Measurements from ENCODE around the gene STAMBP. TPM values are rescaled to one million over a fixed set of nuclear protein-coding genes. Genes with fewer than 3 reads are reported as not detected.

Gene STAMBP
- polyA plus RNA-seq, 3 donors, result 26.0 to 40.8 (median 40.7) TPM

DNA sequence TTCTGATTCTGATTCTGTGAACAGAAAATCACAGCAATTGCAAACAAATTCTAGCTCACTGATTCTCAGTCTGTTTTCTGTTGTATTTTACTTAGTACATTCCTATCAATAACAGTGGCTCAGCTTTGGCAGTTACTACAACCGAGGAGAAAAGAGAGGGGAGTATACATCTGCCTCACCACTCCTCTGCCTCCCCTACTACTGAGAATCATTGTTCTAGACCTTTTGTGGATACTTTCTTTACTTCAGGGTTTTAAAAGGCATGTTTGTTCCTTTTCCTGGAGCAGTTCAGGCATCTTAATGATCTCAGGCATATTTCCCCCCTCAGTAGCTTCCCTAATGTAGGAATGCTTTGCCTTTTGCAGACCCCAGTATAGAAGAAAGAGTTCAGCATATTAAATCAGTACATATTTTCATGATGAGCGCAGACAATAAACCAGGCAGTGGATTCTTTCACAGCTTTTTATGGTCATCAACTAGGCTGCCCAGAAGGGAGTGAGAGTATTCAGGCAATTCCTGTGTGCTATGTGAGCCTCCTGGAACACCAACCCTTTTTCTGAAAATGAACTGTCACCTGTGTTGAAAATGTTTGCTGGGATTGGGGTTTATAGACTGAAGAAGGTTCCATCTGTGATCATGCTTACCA is 10.3 kb downstream of the STAMBP start:
- peak overlapping the region in 1 of 2 donors; percentile 49 for H3K27ac ChIP-seq (ENCODE audit: low read depth in 1 of 2, low read length in 2 of 2)

DNA sequence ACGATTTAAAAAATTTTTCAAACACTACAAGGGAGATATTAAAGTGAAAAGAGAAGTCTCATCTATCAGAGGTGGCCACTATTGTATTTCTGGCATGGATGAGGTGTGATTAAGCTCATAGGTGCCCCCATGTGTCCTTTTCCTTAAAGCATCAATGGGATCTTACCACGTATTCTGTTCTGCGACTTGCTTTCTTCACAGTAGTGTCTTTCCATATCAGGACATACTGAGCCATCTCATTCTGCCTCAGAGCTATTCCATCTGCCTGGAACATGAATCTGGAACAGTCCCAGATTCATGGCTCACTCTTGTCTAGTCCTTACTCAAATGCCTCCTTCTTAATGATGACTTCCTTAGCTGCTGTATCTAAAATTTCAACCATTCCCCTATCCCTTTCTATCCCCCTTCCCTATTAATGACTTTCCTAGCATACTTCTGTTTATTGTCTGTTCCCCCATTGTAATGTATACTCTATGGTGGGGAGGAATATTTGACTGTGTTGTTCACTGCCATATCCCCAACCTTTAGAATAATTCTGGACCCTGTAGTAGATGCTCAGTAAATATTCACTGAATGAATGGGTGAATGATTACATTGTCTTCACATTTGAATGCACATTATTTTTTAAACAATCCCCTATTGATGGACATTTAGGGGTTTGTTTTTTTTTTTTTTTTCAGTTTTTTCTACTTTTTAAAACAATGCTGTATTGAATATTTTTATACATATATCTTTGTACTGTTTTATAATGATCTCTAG is 11.1 kb downstream of the STAMBP start:
- Histone ChIP-seq H4K20me1 (ENCODE audit: insufficient read depth, low read length) (peaks cover 19% of the 10 kb centered on the region), H3K9me3 (replicated peaks in 1 of 2; ENCODE audit: control insufficient read depth in 1 of 2, insufficient read depth in 1 of 2, low read length in 2 of 2) (no peaks in the 10 kb centered on the region), H2AFZ (ENCODE audit: insufficient read depth, low read depth, low read length, poor library complexity, severe bottlenecking) (no peak overlapping the region), H3K79me2 (ENCODE audit: insufficient read depth, low read length) (peaks cover 32% of the 10 kb centered on the region), H3K4me1 (ENCODE audit: control insufficient read depth in 1 of 2, insufficient read depth in 2 of 2, low read length in 2 of 2) (peaks cover 11 to 17% of the 10 kb centered on the region in 2 donors), H3K27ac (ENCODE audit: low read depth in 1 of 2, low read length in 2 of 2) (no peak overlapping the region), H3K4me3 (replicated peaks in 1 of 3; ENCODE audit: low read depth in 2 of 3, low read length in 3 of 3) (no peak overlapping the region), H3K9ac (ENCODE audit: insufficient read depth, low read length, poor library complexity, severe bottlenecking) (no peak overlapping the region), H3K4me2 (replicated peaks; ENCODE audit: extremely low read depth, low read length, poor library complexity, severe bottlenecking) (no peak overlapping the region), H3K27me3 (ENCODE audit: control insufficient read depth in 2 of 2, insufficient read depth in 2 of 2, low read length in 2 of 2) (no peaks in the 10 kb centered on the region), H3K36me3 (replicated peaks in 1 of 2; ENCODE audit: control insufficient read depth in 1 of 2, insufficient read depth in 2 of 2, low read length in 2 of 2) (peaks cover 40 to 59% of the 10 kb centered on the region in 2 donors)
- Mint-ChIP-seq H3K27ac (no peak overlapping the region), H3K36me3 (peaks cover 38 to 43% of the 10 kb centered on the region in 2 donors), H3K27me3 (ENCODE audit: low read depth in 3 of 3) (no peaks in the 10 kb centered on the region), H3K9me3 (no peaks in the 10 kb centered on the region), H3K4me3 (no peak overlapping the region), H3K4me1 (peaks cover 16% of the 10 kb centered on the region)
- TF ChIP-seq, protein P1, sequence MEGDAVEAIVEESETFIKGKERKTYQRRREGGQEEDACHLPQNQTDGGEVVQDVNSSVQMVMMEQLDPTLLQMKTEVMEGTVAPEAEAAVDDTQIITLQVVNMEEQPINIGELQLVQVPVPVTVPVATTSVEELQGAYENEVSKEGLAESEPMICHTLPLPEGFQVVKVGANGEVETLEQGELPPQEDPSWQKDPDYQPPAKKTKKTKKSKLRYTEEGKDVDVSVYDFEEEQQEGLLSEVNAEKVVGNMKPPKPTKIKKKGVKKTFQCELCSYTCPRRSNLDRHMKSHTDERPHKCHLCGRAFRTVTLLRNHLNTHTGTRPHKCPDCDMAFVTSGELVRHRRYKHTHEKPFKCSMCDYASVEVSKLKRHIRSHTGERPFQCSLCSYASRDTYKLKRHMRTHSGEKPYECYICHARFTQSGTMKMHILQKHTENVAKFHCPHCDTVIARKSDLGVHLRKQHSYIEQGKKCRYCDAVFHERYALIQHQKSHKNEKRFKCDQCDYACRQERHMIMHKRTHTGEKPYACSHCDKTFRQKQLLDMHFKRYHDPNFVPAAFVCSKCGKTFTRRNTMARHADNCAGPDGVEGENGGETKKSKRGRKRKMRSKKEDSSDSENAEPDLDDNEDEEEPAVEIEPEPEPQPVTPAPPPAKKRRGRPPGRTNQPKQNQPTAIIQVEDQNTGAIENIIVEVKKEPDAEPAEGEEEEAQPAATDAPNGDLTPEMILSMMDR (IDR thresholded peaks at IDR 0.05), result no peak
- WGBS (ENCODE audit: insufficient coverage), result 100% methylated on average over 2 of the region's 3 CpGs
- intact Hi-C loops (cut with micrococcal nuclease), result no loop called here
- DNase-seq, result no peak

More for the DNA sequence above, 10.3 kb downstream of the STAMBP start:
- no peak overlapping the region for H3K9ac ChIP-seq (ENCODE audit: insufficient read depth, low read length, poor library complexity, severe bottlenecking)
- no peak overlapping the region for H3K4me2 ChIP-seq (replicated peaks; ENCODE audit: extremely low read depth, low read length, poor library complexity, severe bottlenecking)
- H3K4me1 ChIP-seq (ENCODE audit: control insufficient read depth in 1 of 2, insufficient read depth in 2 of 2, low read length in 2 of 2), result peaks cover 11 to 17% of the 10 kb centered on the region in 2 donors
- no peaks in the 10 kb centered on the region for H3K27me3 ChIP-seq (ENCODE audit: control insufficient read depth in 2 of 2, insufficient read depth in 2 of 2, low read length in 2 of 2)
- H4K20me1 ChIP-seq (ENCODE audit: insufficient read depth, low read length), result peaks cover 19% of the 10 kb centered on the region
- no peak overlapping the region for H3K4me3 Mint-ChIP-seq
- peaks cover 16% of the 10 kb centered on the region for H3K4me1 Mint-ChIP-seq
- H3K36me3 Mint-ChIP-seq, result peaks cover 38 to 49% of the 10 kb centered on the region in 2 donors
- peaks cover 38 to 57% of the 10 kb centered on the region in 2 donors for H3K36me3 ChIP-seq (replicated peaks in 1 of 2; ENCODE audit: control insufficient read depth in 1 of 2, insufficient read depth in 2 of 2, low read length in 2 of 2)
- 100% methylated on average over 1 of the region's 2 CpGs for WGBS (ENCODE audit: insufficient coverage)
- no peak for DNase-seq
- H3K4me3 ChIP-seq (replicated peaks in 1 of 3; ENCODE audit: low read depth in 2 of 3, low read length in 3 of 3), result no peak overlapping the region
- H3K27me3 Mint-ChIP-seq (ENCODE audit: low read depth in 3 of 3), result no peaks in the 10 kb centered on the region
- H3K79me2 ChIP-seq (ENCODE audit: insufficient read depth, low read length), result peaks cover 33% of the 10 kb centered on the region
- no peaks in the 10 kb centered on the region for H3K9me3 ChIP-seq (replicated peaks in 1 of 2; ENCODE audit: control insufficient read depth in 1 of 2, insufficient read depth in 1 of 2, low read length in 2 of 2)
- no peak overlapping the region for H2AFZ ChIP-seq (ENCODE audit: insufficient read depth, low read depth, low read length, poor library complexity, severe bottlenecking)
- TF ChIP-seq, protein P1 (IDR thresholded peaks at IDR 0.05), result no peak
- intact Hi-C loops (cut with micrococcal nuclease), result no loop called here
- H3K27ac Mint-ChIP-seq, result no peak overlapping the region
- no peaks in the 10 kb centered on the region for H3K9me3 Mint-ChIP-seq
